ENCODE results near the gene CHRDL1.

GRCh38 chrX:110745288-110745687 is 50.3 kb downstream of the CHRDL1 start:
- TF ChIP-seq CTCF (IDR thresholded peaks at IDR 0.05) (no peak), POLR2A (IDR thresholded peaks at IDR 0.05) (no peak)

All from uterus (tissue), 2 donors.